Keratinocyte (primary cell): ENCODE measurements around the gene TPCN1. TPM values are rescaled to one million over a fixed set of nuclear protein-coding genes. Genes with fewer than 3 reads are reported as not detected.

Experiments used
- DNase-seq: peaks from one replicate; pipeline ENCODE4 v3.0.0-alpha.2; 2011; ENCODE audit warnings: low read depth, missing footprints, low spot score
- FAIRE-seq: peaks from 2 replicates; lab custom pipeline; 2011; peaks lifted over from hg19 to GRCh38; lab: Jason Lieb, UNC
- H2AFZ ChIP-seq: 2 replicates; pipeline ENCODE4 v1.6.0; 2012; ENCODE audit warnings: low read length, control low read depth, inconsistent platforms; ENCODE audit not compliant: control insufficient read depth
- H3K27ac ChIP-seq: 2 replicates; pipeline ENCODE4 v1.5.1; 2011; ENCODE audit warnings: low read length; ENCODE audit not compliant: control insufficient read depth, insufficient read depth
- H3K27me3 ChIP-seq: 3 replicates; pipeline ENCODE4 v1.6.0; 2011; ENCODE audit warnings: low read length; ENCODE audit not compliant: control insufficient read depth, insufficient read depth; ENCODE audit errors: extremely low read depth
- H3K36me3 ChIP-seq, 2 experiments: 2 replicates in 1 of 2; 3 replicates in 1 of 2; pipeline ENCODE4 v1.5.1; 2011; ENCODE audit warnings: low read length in 2 of 2, mild to moderate bottlenecking in 1 of 2; ENCODE audit not compliant: control insufficient read depth in 2 of 2, insufficient read depth in 2 of 2; ENCODE audit errors: extremely low read depth in 1 of 2
- H3K4me1 ChIP-seq: 3 replicates; pipeline ENCODE4 v1.5.1; 2011; ENCODE audit warnings: low read length; ENCODE audit not compliant: control insufficient read depth, insufficient read depth; ENCODE audit errors: extremely low read depth
- H3K4me2 ChIP-seq: 3 replicates; pipeline ENCODE4 v1.6.0; 2011; ENCODE audit warnings: low read depth, low read length; ENCODE audit not compliant: control insufficient read depth, insufficient read depth; ENCODE audit errors: extremely low read depth
- H3K4me3 ChIP-seq, 3 experiments: fragments of 200-600 bp in 1 of 3; sonication (generic) in 1 of 3; 2 replicates in 2 of 3; 3 replicates in 1 of 3; pipeline ENCODE4 v1.5.1; 2011 to 2016; ENCODE audit warnings: low read length in 3 of 3, mild to moderate bottlenecking in 3 of 3, control low read depth in 2 of 3, inconsistent platforms in 1 of 3, low read depth in 1 of 3, mixed read lengths in 1 of 3, mixed run types in 1 of 3, moderate library complexity in 1 of 3; ENCODE audit not compliant: control insufficient read depth in 2 of 3, insufficient read depth in 2 of 3; ENCODE audit errors: extremely low read depth in 1 of 3
- H3K79me2 ChIP-seq: 2 replicates; pipeline ENCODE4 v1.6.0; 2012; ENCODE audit warnings: low read length; ENCODE audit not compliant: control insufficient read depth, insufficient read depth
- H3K9ac ChIP-seq: 3 replicates; pipeline ENCODE4 v1.6.0; 2011; ENCODE audit warnings: low read length; ENCODE audit not compliant: control insufficient read depth, insufficient read depth; ENCODE audit errors: extremely low read depth
- H3K9me1 ChIP-seq: 3 replicates; pipeline ENCODE4 v1.6.0; 2011; ENCODE audit warnings: low read length; ENCODE audit not compliant: control insufficient read depth, insufficient read depth; ENCODE audit errors: extremely low read depth
- H3K9me3 ChIP-seq: 2 replicates; pipeline ENCODE4 v1.5.1; 2012; ENCODE audit warnings: low read depth, low read length; ENCODE audit not compliant: control insufficient read depth
- H4K20me1 ChIP-seq: 3 replicates; pipeline ENCODE4 v1.6.0; 2011; ENCODE audit warnings: low read length; ENCODE audit not compliant: control insufficient read depth, insufficient read depth; ENCODE audit errors: extremely low read depth
- CTCF ChIP-seq, 3 experiments: IDR thresholded peaks in 1 of 3; conservative IDR thresholded peaks in 1 of 3; optimal IDR thresholded peaks in 1 of 3; 2 replicates in 2 of 3; 3 replicates in 1 of 3; pipeline versions ENCODE3 to v1.5.1; 2011; ENCODE audit warnings: low read length in 3 of 3, mild to moderate bottlenecking in 3 of 3, moderate library complexity in 2 of 3, control low read depth in 1 of 3, inconsistent platforms in 1 of 3; ENCODE audit not compliant: insufficient read depth in 2 of 3; ENCODE audit errors: extremely low read depth in 1 of 3
- EZH2 ChIP-seq: IDR thresholded peaks from one replicate; pipeline ENCODE4 v1.6.1; 2012; ENCODE audit warnings: inconsistent platforms, mild to moderate bottlenecking, low read length, moderate library complexity
- dilution Hi-C: fragments of 300-500 bp; cut with MboI; formaldehyde crosslinking; loops from one replicate; pipeline ENCODE4 v1.7.0; 2020; ENCODE audit warnings: low sequenced_read_pairs; ENCODE audit not compliant: extremely low pct_ligation_motif_present
- polyA plus RNA-seq, 5 experiments: library from polyadenylated mRNA; depleted of rRNA in 3 of 5; stranded (reverse) in 3 of 5; stranded (forward) in 1 of 5; unstranded in 1 of 5; fragments of >200 nt; gene quantifications; 1 replicate in 1 of 5; 2 replicates in 3 of 5; 3 replicates in 1 of 5; pipeline versions ENCODE4 v1.2.1 to v1.2.3, GENCODE V29; 2011 to 2012; ENCODE audit warnings: missing spikeins in 2 of 5, low read depth in 1 of 5, low replicate concordance in 1 of 5

The TPCN1 gene
- polyA plus RNA-seq, 1 donor (not counting 4 experiments of a cell fraction or from before 2014, with no cell fraction given): 6.8 TPM

- peaks cover 30% of the 10 kb centered on the region for H3K4me1 ChIP-seq
- DNase-seq: no peak
- H3K9me1 ChIP-seq: no peaks in the 10 kb centered on the region
- no peak overlapping the region for H2AFZ ChIP-seq
- peaks cover 6% of the 10 kb centered on the region in 2 experiments for H3K36me3 ChIP-seq
- H3K9ac ChIP-seq: no peak overlapping the region
- dilution Hi-C loops: no loop called here
- no peak overlapping the region for H3K27ac ChIP-seq
- no peaks in the 10 kb centered on the region for H3K79me2 ChIP-seq
- no peak for FAIRE-seq
- H3K4me3 ChIP-seq: no peak overlapping the region
- H4K20me1 ChIP-seq: no peaks in the 10 kb centered on the region
- H3K27me3 ChIP-seq: no peaks in the 10 kb centered on the region
- no peak overlapping the region for H3K4me2 ChIP-seq
- H3K9me3 ChIP-seq: no peaks in the 10 kb centered on the region
- no peak for TF ChIP-seq CTCF (optimal IDR thresholded peaks at IDR 0.05 in 1 of 3, IDR thresholded peaks at IDR 0.05 in 1 of 3, conservative IDR thresholded peaks at IDR 0.05 in 1 of 3; ENCODE audit: extremely low read depth in 1 of 3, insufficient read depth in 2 of 3, low read length in 3 of 3)
- TF ChIP-seq EZH2: no peak
These were observed 16.5 kb downstream of the TPCN1 start for GRCh38 chr12:113237748-113238147.

- no peak for TF ChIP-seq EZH2
- TF ChIP-seq CTCF (optimal IDR thresholded peaks at IDR 0.05 in 1 of 3, IDR thresholded peaks at IDR 0.05 in 1 of 3, conservative IDR thresholded peaks at IDR 0.05 in 1 of 3; ENCODE audit: extremely low read depth in 1 of 3, insufficient read depth in 2 of 3, low read length in 3 of 3): no peak
- Histone ChIP-seq H3K4me3 (no peak overlapping the region), H3K9ac (no peak overlapping the region), H3K9me3 (no peaks in the 10 kb centered on the region), H3K27me3 (no peaks in the 10 kb centered on the region), H3K36me3 (peaks cover 4% of the 10 kb centered on the region in 2 experiments), H3K4me1 (peaks cover 30% of the 10 kb centered on the region), H3K79me2 (no peaks in the 10 kb centered on the region), H3K9me1 (no peaks in the 10 kb centered on the region), H4K20me1 (no peaks in the 10 kb centered on the region), H3K27ac (no peak overlapping the region), H3K4me2 (no peak overlapping the region), H2AFZ (no peak overlapping the region)
- FAIRE-seq (no peak), DNase-seq (no peak)
- dilution Hi-C loops: no loop called here
These were observed 17.0 kb downstream of the TPCN1 start for GRCh38 chr12:113238309-113238708.
